Vagina (tissue), 2 donors: ENCODE data around the gene WDR26. TPM values are rescaled to one million over a fixed set of nuclear protein-coding genes. Genes with fewer than 3 reads are reported as not detected.
"Not testable (repeated sequence)": the region's sequence is repeated elsewhere in the genome, so short reads cannot be mapped to it uniquely, and the experiment has no call there.

ENCODE experiments used
- DNase-seq, 2 donors: peaks; one replicate each; pipeline ENCODE4 v3.0.0-alpha.2; 2017; ENCODE audit errors: extremely low spot score in 2 of 2
- H3K27ac ChIP-seq: fragments of 200-600 bp; sonication (generic); one replicate; pipeline ENCODE4 v1.5.1; 2019
- H3K27me3 ChIP-seq: fragments of 200-600 bp; sonication (generic); one replicate; pipeline ENCODE4 v1.5.1; 2019
- H3K36me3 ChIP-seq, 2 donors: fragments of 200-600 bp; sonication (generic); one replicate each; pipeline ENCODE4 v1.5.1; 2017 to 2019
- H3K4me1 ChIP-seq: fragments of 200-600 bp; sonication (generic); one replicate; pipeline ENCODE4 v1.5.1; 2019
- H3K4me3 ChIP-seq, 2 donors: fragments of 200-600 bp; sonication (generic); 1 replicate in 1 of 2; 2 replicates in 1 of 2; pipeline ENCODE4 v1.5.1; 2016 to 2019
- H3K9me3 ChIP-seq: fragments of 200-600 bp; sonication (generic); one replicate; pipeline ENCODE4 v1.5.1; 2019
- CTCF ChIP-seq, 3 experiments: fragments of 450-650 bp in 2 of 3; fragments of 200-600 bp in 1 of 3; sonication (generic) in 1 of 3; IDR thresholded peaks; one replicate each; pipeline ENCODE4 v1.5.1; 2017 to 2019; ENCODE audit warnings: antibody characterized with exemption in 3 of 3, mild to moderate bottlenecking in 2 of 3, moderate library complexity in 2 of 3
- POLR2A ChIP-seq, 2 donors: fragments of 450-650 bp; IDR thresholded peaks; one replicate each; pipeline ENCODE4 v1.6.1; 2017; ENCODE audit warnings: antibody characterized with exemption in 2 of 2, mild to moderate bottlenecking in 2 of 2, moderate library complexity in 2 of 2
- POLR2AphosphoS5 ChIP-seq, 2 donors: sonication (generic); formaldehyde crosslinking; IDR thresholded peaks; one replicate each; pipeline ENCODE4 v1.9.0; 2017; ENCODE audit warnings: antibody characterized with exemption in 2 of 2, mild to moderate bottlenecking in 2 of 2, low read depth in 1 of 2; ENCODE audit not compliant: insufficient read depth in 1 of 2
- intact Hi-C: fragments of 100-400 bp; cut with DNase I; formaldehyde crosslinking; loops from one replicate; pipeline ENCODE4 v1.15.1; 2023
- total RNA-seq: library from RNA; depleted of rRNA; stranded (reverse); fragments of >200 nt; gene quantifications from one replicate; pipeline ENCODE4 v1.2.3, GENCODE V29; 2016

The WDR26 gene
- total RNA-seq, 1 donor from 2014 or later: 77.3 TPM

- no peak for DNase-seq
- no peaks in the 10 kb centered on the region for H3K9me3 ChIP-seq
- TF ChIP-seq CTCF (IDR thresholded peaks at IDR 0.05): no peak
- TF ChIP-seq POLR2AphosphoS5 (IDR thresholded peaks at IDR 0.05; ENCODE audit: insufficient read depth in 1 of 2, low read depth in 1 of 2): no peak
- no peak for TF ChIP-seq POLR2A (IDR thresholded peaks at IDR 0.05)
- no peak overlapping the region for H3K27ac ChIP-seq
- H3K4me1 ChIP-seq: peaks cover 49% of the 10 kb centered on the region
- intact Hi-C loops: no loop called here
- no peaks in the 10 kb centered on the region for H3K27me3 ChIP-seq
- no peak overlapping the region for H3K4me3 ChIP-seq
- H3K36me3 ChIP-seq: peaks cover 0 to 37% of the 10 kb centered on the region in 2 donors
Observed at GRCh38 chr1:224427346-224427745, 7.3 kb downstream of the WDR26 start.

DNA sequence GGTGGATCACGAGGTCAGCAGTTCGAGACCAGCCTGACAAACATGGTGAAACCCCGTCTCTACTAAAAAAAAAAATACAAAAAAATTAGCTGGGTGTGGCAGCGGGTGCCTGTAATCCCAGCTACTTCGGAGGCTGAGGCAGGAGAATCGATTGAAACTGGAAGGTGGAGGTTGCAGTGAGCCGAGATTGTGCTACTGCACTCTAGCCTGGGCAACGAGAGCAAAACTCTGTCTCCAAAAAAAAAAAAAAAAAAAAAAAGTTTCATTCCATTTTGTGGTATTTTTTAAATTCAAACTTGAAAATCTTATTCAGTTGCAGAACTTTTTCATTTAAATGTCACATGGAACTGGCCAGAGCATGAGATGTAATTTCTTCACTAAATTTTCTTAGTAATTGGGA is 7.7 kb downstream of the WDR26 start:
- intact Hi-C loops, H3K9me3 ChIP-seq, H3K27me3 ChIP-seq, DNase-seq, H3K27ac ChIP-seq, H3K4me3 ChIP-seq: not testable (repeated sequence)
- Histone ChIP-seq H3K36me3 (peaks cover 0 to 42% of the 10 kb centered on the region in 2 donors), H3K4me1 (peaks cover 44% of the 10 kb centered on the region)

GRCh38 chr1:224425279-224425884 is 9.2 kb downstream of the WDR26 start:
- Histone ChIP-seq H3K27me3 (no peaks in the 10 kb centered on the region), H3K9me3 (no peaks in the 10 kb centered on the region), H3K27ac (no peak overlapping the region), H3K4me1 (peaks cover 29% of the 10 kb centered on the region), H3K36me3 (peaks cover 0 to 56% of the 10 kb centered on the region in 2 donors), H3K4me3 (no peak overlapping the region)
- no peak for TF ChIP-seq CTCF (IDR thresholded peaks at IDR 0.05)
- no peak for TF ChIP-seq POLR2AphosphoS5 (IDR thresholded peaks at IDR 0.05; ENCODE audit: insufficient read depth in 1 of 2, low read depth in 1 of 2)
- no peak for TF ChIP-seq POLR2A (IDR thresholded peaks at IDR 0.05)
- intact Hi-C loops: no loop called here
- no peak for DNase-seq

GRCh38 chr1:224420106-224420505 is 14.5 kb downstream of the WDR26 start:
- H3K4me1 ChIP-seq: no peaks in the 10 kb centered on the region
- no peak overlapping the region for H3K4me3 ChIP-seq
- H3K9me3 ChIP-seq: no peaks in the 10 kb centered on the region
- peaks cover 0 to 91% of the 10 kb centered on the region in 2 donors for H3K36me3 ChIP-seq
- no peak overlapping the region for H3K27ac ChIP-seq
- no peaks in the 10 kb centered on the region for H3K27me3 ChIP-seq
- intact Hi-C loops: no loop called here
- no peak for DNase-seq
- TF ChIP-seq POLR2AphosphoS5 (IDR thresholded peaks at IDR 0.05; ENCODE audit: insufficient read depth in 1 of 2, low read depth in 1 of 2) (no peak), CTCF (IDR thresholded peaks at IDR 0.05) (no peak), POLR2A (IDR thresholded peaks at IDR 0.05) (no peak)

DNA sequence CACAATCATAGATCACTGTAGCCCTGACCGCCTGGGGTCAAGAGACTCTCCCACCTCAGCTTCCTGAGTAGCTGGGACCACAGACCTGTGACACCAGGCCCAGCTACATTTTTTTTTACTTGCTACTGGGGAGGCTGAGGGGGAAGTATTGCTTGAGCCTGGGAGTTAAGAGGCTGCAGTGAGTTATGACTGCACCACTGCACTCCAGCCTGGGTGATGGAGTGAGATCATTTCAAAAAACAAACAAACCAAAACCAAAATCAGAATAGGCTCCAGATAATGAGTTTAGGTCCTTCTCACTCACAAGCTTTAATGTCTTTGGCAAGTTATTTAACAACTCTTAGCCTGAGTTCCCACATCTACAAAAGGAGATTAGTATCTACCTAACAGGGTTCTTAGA is 22.8 kb downstream of the WDR26 start:
- TF ChIP-seq CTCF (IDR thresholded peaks at IDR 0.05) (no peak), POLR2A (IDR thresholded peaks at IDR 0.05) (no peak), POLR2AphosphoS5 (IDR thresholded peaks at IDR 0.05; ENCODE audit: insufficient read depth in 1 of 2, low read depth in 1 of 2) (no peak)
- Histone ChIP-seq H3K36me3 (peaks cover 0 to 74% of the 10 kb centered on the region in 2 donors), H3K4me1 (peaks cover 15% of the 10 kb centered on the region), H3K27me3 (no peaks in the 10 kb centered on the region), H3K9me3 (no peaks in the 10 kb centered on the region), H3K4me3 (no peak overlapping the region), H3K27ac (no peak overlapping the region)
- intact Hi-C loops: no loop called here
- DNase-seq: no peak
